Fibroblast of skin of left biceps (primary cell): ENCODE results near the gene ARHGEF38.
"Not testable (repeated sequence)": the region's sequence is repeated elsewhere in the genome, so short reads cannot be mapped to it uniquely, and the experiment has no call there.

Experiments
- DNase-seq, 2 experiments: peaks; one replicate each; pipeline ENCODE4 v3.0.0-alpha.2; 2013; ENCODE audit warnings: low read depth in 2 of 2

ARHGEF38 gene

DNA sequence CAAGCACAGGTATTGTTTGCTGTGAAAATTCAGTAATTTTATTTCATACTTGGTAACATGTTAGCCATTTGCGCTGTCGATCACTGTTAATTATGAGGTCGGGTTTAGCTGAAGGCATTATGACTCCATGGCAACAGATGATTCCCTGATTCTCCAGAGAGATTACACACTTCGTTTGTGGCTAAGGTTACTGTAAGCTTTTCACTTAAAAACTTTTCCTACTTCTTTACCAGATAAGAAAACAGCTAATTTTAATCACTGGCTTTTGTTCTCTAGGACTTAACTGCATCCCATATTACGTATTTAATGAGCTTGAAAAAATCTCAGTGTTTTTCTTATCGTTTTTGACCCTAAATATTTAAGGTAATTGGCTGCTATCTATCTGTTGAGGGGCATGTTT, 158.3 kb downstream of the ARHGEF38 start:
- DNase-seq, result no peak

- DNase-seq, result no peak
Measured at GRCh38 chr4:105712766-105713165, 160.3 kb downstream of the ARHGEF38 start.

- DNase-seq, result no peak
Measured at GRCh38 chr4:105714071-105714521, 161.7 kb downstream of the ARHGEF38 start.

DNA sequence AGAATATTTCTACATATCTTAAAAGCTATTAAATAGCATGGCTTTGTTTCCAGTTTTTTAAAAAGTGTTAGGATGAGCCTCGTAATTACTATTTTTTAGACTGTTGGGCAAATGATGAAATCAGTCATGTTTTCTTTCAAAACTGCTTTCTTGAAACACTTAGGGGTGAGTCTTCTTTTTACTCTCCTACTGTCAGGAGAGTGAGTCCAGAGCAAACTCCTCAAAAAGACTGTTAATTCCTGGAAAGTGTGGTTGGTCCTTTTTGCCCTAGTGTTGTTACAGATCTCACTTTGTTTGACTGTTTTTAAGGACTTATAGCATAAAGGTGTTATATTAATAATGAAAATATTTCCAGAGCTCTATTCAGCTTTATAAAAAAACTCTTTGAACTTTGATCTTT, 162.5 kb downstream of the ARHGEF38 start:
- no peak for DNase-seq

DNA sequence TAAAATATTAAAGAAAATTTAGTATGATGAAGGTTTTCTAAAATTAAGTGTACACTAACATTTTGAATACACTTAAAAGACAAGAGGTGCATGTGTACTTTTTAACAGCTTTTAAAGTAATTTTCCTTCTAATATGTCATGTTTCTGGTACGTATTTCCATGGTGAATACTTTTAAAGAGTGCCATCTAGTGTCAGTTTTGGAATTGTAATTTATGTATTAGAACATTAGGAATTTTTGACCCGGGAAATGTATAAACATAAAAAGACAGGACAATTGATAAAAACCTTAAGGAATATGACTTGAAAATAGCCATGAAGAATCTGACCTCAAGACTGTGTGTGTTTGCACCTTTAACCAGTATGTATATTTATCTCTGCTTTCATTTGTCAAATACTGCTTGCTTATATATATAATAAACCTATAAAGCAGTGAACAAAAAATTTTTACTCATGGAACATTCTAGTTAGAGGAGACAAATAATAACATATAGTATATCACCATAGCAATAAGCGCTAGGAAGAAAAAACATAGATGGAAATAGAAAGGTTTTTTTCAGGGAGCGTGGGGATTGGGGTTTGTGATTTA, 163.4 kb downstream of the ARHGEF38 start:
- no peak for DNase-seq

DNA sequence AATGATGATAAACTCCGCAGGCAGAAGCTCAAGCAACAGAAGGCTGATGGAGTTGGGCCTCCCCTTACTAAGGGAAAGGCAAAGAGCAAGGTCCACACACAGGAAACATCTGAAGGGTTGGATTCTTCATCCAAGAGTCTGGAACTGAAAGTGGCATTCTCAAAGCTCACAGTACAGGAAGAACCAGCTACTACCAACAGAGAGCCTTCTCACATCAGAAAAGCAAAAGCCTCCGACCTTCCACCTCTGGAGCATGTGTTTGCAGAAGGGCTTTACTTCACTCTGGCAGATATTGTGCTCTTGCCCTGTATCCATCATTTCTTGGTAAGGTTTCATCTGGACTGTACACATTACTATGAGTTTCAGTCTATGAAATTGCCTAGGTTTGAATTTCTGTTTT, 166.8 kb downstream of the ARHGEF38 start:
- no peak for DNase-seq

DNA sequence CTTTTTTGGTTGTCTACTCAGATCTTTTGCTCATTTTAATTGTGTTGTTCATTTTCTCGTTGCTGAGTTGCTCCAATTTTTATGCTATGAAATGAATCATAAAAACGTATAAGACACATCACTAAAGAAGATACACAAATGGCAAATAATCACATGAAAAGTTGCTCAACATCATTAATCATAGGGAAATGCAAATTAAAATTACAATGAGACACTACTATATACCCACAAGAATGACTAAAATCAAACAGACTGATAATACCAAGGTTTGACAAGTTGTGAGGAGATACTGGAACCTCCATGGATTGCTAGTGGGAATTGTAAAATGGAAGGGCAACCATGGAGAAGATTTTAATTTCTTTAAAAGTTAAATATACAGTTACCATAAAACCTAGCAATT, 173.2 kb downstream of the ARHGEF38 start:
- no peak for DNase-seq

DNA sequence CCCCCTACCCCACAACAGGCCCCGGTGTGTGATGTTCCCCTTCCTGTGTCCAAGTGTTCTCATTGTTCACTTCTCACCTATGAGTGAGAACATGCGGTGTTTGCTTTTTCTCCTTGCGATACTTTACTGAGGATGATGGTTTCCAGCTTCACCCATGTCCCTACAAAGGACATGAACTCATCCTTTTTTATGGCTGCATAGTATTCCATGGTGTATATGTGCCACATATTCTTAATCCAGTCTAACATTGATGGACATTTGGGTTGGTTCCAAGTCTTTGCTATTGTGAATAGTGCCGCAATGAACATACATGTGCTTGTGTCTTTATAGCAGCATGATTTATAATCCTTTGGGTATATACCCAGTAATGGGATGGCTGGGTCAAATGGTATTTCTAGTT, 177.5 kb downstream of the ARHGEF38 start:
- DNase-seq, result not testable (repeated sequence)
